K562 (cell line): Measurements from ENCODE around the gene PXK. TPM values are rescaled to one million over a fixed set of nuclear protein-coding genes. Genes with fewer than 3 reads are reported as not detected.
A peak's percentile ranks its signal among the peaks of the same experiment; 100 is the strongest.

Experiments
- DPF2 ChIP-seq: fragments of 450-650 bp; IDR thresholded peaks from 2 replicates; pipeline ENCODE4 v1.6.1; 2016
- ETS1 ChIP-seq: conservative IDR thresholded peaks from 2 replicates; pipeline ENCODE4 v1.6.1; 2011; ENCODE audit warnings: low read depth, mild to moderate bottlenecking, low read length; ENCODE audit not compliant: control insufficient read depth
- IFI16 ChIP-seq: fragments of 250-450 bp; sonication (Bioruptor Pico); IDR thresholded peaks from 2 replicates; pipeline ENCODE4 v2.1.2; 2022; ENCODE audit warnings: mild to moderate bottlenecking, inconsistent platforms
- JUND ChIP-seq, 2 experiments: IDR thresholded peaks; 2 replicates in 1 of 2; 3 replicates in 1 of 2; pipeline ENCODE4 v1.6.1; 2011; ENCODE audit warnings: borderline replicate concordance in 2 of 2, low read depth in 2 of 2, low read length in 2 of 2, improper control_type of control experiment in 1 of 2, missing biosample characterization in 1 of 2, missing genetic modification characterization in 1 of 2, missing genetic modification reagents in 1 of 2
- KAT8 ChIP-seq: fragments of 450-650 bp; IDR thresholded peaks from 2 replicates; pipeline ENCODE4 v1.6.1; 2016; ENCODE audit warnings: low read depth, mild to moderate bottlenecking
- OTX1 ChIP-seq: fragments of 450-650 bp; formaldehyde crosslinking; IDR thresholded peaks from 2 replicates; pipeline ENCODE4 v1.4.0; 2022; ENCODE audit warnings: mild to moderate bottlenecking
- POLR3G ChIP-seq: IDR thresholded peaks from 2 replicates; pipeline ENCODE4 v1.6.1; 2011; ENCODE audit not compliant: insufficient read length, insufficient replicate concordance; ENCODE audit errors: extremely low read depth
- RAD51 ChIP-seq: fragments of 450-650 bp; IDR thresholded peaks from 2 replicates; pipeline ENCODE4 v1.7.1; 2016; ENCODE audit warnings: low read depth, mild to moderate bottlenecking, borderline replicate concordance
- RBM39 ChIP-seq: fragments of 200-400 bp; formaldehyde crosslinking; optimal IDR thresholded peaks from 2 replicates; pipeline ENCODE3; 2018; ENCODE audit warnings: low read depth, low read length
- RFX1 ChIP-seq: fragments of 450-650 bp; IDR thresholded peaks from 2 replicates; pipeline ENCODE4 v1.6.1; 2016; ENCODE audit warnings: mild to moderate bottlenecking, moderate library complexity
- SPI1 ChIP-seq: IDR thresholded peaks from 2 replicates; pipeline ENCODE4 v1.6.1; 2011; ENCODE audit warnings: low read depth, low read length, control low read depth, borderline replicate concordance
- SREBF2 ChIP-seq: sonication (generic); formaldehyde crosslinking; IDR thresholded peaks from 2 replicates; pipeline ENCODE4 v1.4.0; 2020; ENCODE audit warnings: mild to moderate bottlenecking, missing genetic modification reagents
- SRSF9 ChIP-seq: fragments of 200-400 bp; formaldehyde crosslinking; IDR thresholded peaks from 2 replicates; pipeline ENCODE4 v1.6.1; 2017; ENCODE audit warnings: low read depth, low read length, borderline replicate concordance
- TAL1 ChIP-seq: fragments of 450-650 bp; IDR thresholded peaks from 2 replicates; pipeline ENCODE4 v1.6.1; 2016; ENCODE audit warnings: mild to moderate bottlenecking
- TCF7 ChIP-seq: sonication (generic); IDR thresholded peaks from 2 replicates; pipeline ENCODE4 v1.6.1; 2016; ENCODE audit warnings: antibody characterized with exemption, borderline replicate concordance
- TRIM24 ChIP-seq, 2 experiments: fragments of 450-650 bp; IDR thresholded peaks; 2 replicates each; pipeline ENCODE4 v1.6.1; 2016
- ZBTB34 ChIP-seq: fragments of 250-450 bp; sonication (Bioruptor Pico); IDR thresholded peaks from 2 replicates; pipeline ENCODE4 v1.8.0; 2021; ENCODE audit warnings: mild to moderate bottlenecking, moderate library complexity
- ZNF324 ChIP-seq: fragments of 250-450 bp; sonication (Bioruptor Pico); IDR thresholded peaks from 2 replicates; pipeline ENCODE4 v1.4.0; 2020; ENCODE audit warnings: mild to moderate bottlenecking
- ZNF609 ChIP-seq: sonication (generic); formaldehyde crosslinking; IDR thresholded peaks from 2 replicates; pipeline ENCODE4 v1.8.1; 2023; ENCODE audit warnings: missing genetic modification reagents, mild to moderate bottlenecking, borderline replicate concordance
- polyA plus RNA-seq, 8 experiments: library from polyadenylated mRNA; depleted of rRNA in 4 of 8; stranded (reverse) in 5 of 8; unstranded in 3 of 8; fragments of >200 nt; fragmentation: Nextera tagmentation in 2 of 8; fragmentation: Illumina TruSeq in 1 of 8; extraction: Ambion mirVana in 2 of 8; extraction: Trizol in 1 of 8; gene quantifications; 2 replicates each; pipeline versions ENCODE4 v1.2.1 to v1.2.3, GENCODE V29; 2011 to 2014; ENCODE audit warnings: inconsistent platforms in 1 of 8, missing spikeins in 1 of 8
- total RNA-seq, 7 experiments: library from RNA; depleted of rRNA in 6 of 7; stranded (reverse); fragments of >200 nt in 6 of 7; fragmentation: Illumina TruSeq in 2 of 7; extraction: Trizol in 2 of 7; gene quantifications; 2 replicates each; pipeline versions ENCODE4 v1.2.1 to v1.2.3, GENCODE V29; 2011 to 2021; ENCODE audit warnings: low replicate concordance in 1 of 7

PXK gene
- total and polyA plus RNA-seq, 9 of the 15 experiments (the other 6 are each of a cell fraction or from before 2014, with no cell fraction given) = 3.3 to 19.9 (median 11.3) TPM

GRCh38 chr3:58463181-58463941 lies 130.7 kb downstream of the PXK start (continued):
- TF ChIP-seq ZNF609 (CRISPR knock-in tag) (no peak), SREBF2 (CRISPR knock-in tag) (no peak), TAL1 (no peak), RFX1 (no peak), TCF7 (no peak), ZBTB34 (no peak), ZNF324 (CRISPR knock-in tag) (no peak), TRIM24 (IDR thresholded peaks at IDR 0.05) (no peak), DPF2 (no peak), IFI16 (CRISPR knock-in tag) (no peak), RAD51 (peak; percentile 37), OTX1 (CRISPR knock-in tag) (no peak), JUND (IDR thresholded peaks at IDR 0.05; ENCODE audit: borderline replicate concordance, low read depth, low read length) (peak; percentile 48), JUND (tag; IDR thresholded peaks at IDR 0.05; ENCODE audit: borderline replicate concordance, low read depth, low read length) (no peak), POLR3G (no peak), KAT8 (no peak), RBM39 (no peak), SPI1 (no peak), SRSF9 (no peak), ETS1 (no peak)
